WTC11 (cell line): ENCODE measurements around the gene FSTL3.

Source experiments
- ATF1 ChIP-seq: sonication (generic); formaldehyde crosslinking; IDR thresholded peaks from 2 replicates; pipeline ENCODE4 v1.8.1; 2023; ENCODE audit warnings: mild to moderate bottlenecking, moderate library complexity, missing genetic modification reagents
- FOXJ3 ChIP-seq: sonication (generic); formaldehyde crosslinking; IDR thresholded peaks from 2 replicates; pipeline ENCODE4 v1.9.0; 2021; ENCODE audit warnings: missing genetic modification reagents, mild to moderate bottlenecking, borderline replicate concordance
- FOXK1 ChIP-seq: sonication (generic); formaldehyde crosslinking; IDR thresholded peaks from 2 replicates; pipeline ENCODE4 v1.8.0; 2022; ENCODE audit warnings: mild to moderate bottlenecking, moderate library complexity, missing genetic modification reagents
- KAT7 ChIP-seq: sonication (generic); formaldehyde crosslinking; IDR thresholded peaks from 2 replicates; pipeline ENCODE4 v1.8.1; 2023; ENCODE audit warnings: missing genetic modification reagents, mild to moderate bottlenecking, borderline replicate concordance
- NR3C1 ChIP-seq: sonication (generic); formaldehyde crosslinking; conservative IDR thresholded peaks from 2 replicates; pipeline ENCODE4 v1.8.1; 2023; ENCODE audit warnings: low read depth, mild to moderate bottlenecking, missing genetic modification reagents
- SMAD4 ChIP-seq: sonication (generic); formaldehyde crosslinking; IDR thresholded peaks from 2 replicates; pipeline ENCODE4 v1.8.0; 2022; ENCODE audit warnings: mild to moderate bottlenecking, missing genetic modification reagents
- TF ChIP-seq, protein P1 (sequence below): fragments of 200-600 bp; IDR thresholded peaks from 2 replicates; pipeline ENCODE4 v1.8.0; 2022; ENCODE audit warnings: antibody characterized with exemption
- TF ChIP-seq, protein P2 (sequence below): sonication (generic); formaldehyde crosslinking; conservative IDR thresholded peaks from 2 replicates; pipeline ENCODE4 v1.8.1; 2023; ENCODE audit warnings: mild to moderate bottlenecking, low read depth, missing genetic modification reagents, moderate library complexity
- TF ChIP-seq, protein P3 (sequence below): sonication (generic); formaldehyde crosslinking; IDR thresholded peaks from 2 replicates; pipeline ENCODE4 v1.8.1; 2022; ENCODE audit warnings: mild to moderate bottlenecking, missing genetic modification reagents, moderate library complexity, borderline replicate concordance
- TF ChIP-seq, protein P4 (sequence below): sonication (generic); formaldehyde crosslinking; IDR thresholded peaks from 2 replicates; pipeline ENCODE4 v1.8.1; 2023; ENCODE audit warnings: mild to moderate bottlenecking, missing genetic modification reagents, borderline replicate concordance
- TF ChIP-seq, protein P5 (sequence below): sonication (generic); formaldehyde crosslinking; IDR thresholded peaks from 2 replicates; pipeline ENCODE4 v1.8.0; 2022; ENCODE audit warnings: mild to moderate bottlenecking, missing genetic modification reagents

DNA sequence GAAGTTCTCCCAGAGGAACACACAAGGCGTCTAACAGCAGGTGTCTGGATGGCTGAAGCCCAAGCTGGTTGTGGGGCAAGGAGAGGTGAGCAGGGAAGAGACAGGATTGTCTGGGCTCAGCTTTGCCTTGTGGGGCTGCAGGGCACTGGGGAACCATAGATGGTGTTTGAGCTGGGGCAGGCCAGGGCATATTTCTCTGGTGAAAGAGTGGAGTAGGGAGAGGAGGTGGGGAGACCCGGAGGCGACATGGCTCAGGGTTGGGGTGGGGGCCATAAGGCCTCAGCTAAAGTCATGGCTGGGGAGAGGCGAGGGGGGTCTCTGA lies 27.1 kb downstream of the FSTL3 start:
- TF ChIP-seq, protein P1, sequence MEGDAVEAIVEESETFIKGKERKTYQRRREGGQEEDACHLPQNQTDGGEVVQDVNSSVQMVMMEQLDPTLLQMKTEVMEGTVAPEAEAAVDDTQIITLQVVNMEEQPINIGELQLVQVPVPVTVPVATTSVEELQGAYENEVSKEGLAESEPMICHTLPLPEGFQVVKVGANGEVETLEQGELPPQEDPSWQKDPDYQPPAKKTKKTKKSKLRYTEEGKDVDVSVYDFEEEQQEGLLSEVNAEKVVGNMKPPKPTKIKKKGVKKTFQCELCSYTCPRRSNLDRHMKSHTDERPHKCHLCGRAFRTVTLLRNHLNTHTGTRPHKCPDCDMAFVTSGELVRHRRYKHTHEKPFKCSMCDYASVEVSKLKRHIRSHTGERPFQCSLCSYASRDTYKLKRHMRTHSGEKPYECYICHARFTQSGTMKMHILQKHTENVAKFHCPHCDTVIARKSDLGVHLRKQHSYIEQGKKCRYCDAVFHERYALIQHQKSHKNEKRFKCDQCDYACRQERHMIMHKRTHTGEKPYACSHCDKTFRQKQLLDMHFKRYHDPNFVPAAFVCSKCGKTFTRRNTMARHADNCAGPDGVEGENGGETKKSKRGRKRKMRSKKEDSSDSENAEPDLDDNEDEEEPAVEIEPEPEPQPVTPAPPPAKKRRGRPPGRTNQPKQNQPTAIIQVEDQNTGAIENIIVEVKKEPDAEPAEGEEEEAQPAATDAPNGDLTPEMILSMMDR, result no peak
- no peak for TF ChIP-seq FOXJ3 (CRISPR knock-in tag)
- TF ChIP-seq, protein P2, sequence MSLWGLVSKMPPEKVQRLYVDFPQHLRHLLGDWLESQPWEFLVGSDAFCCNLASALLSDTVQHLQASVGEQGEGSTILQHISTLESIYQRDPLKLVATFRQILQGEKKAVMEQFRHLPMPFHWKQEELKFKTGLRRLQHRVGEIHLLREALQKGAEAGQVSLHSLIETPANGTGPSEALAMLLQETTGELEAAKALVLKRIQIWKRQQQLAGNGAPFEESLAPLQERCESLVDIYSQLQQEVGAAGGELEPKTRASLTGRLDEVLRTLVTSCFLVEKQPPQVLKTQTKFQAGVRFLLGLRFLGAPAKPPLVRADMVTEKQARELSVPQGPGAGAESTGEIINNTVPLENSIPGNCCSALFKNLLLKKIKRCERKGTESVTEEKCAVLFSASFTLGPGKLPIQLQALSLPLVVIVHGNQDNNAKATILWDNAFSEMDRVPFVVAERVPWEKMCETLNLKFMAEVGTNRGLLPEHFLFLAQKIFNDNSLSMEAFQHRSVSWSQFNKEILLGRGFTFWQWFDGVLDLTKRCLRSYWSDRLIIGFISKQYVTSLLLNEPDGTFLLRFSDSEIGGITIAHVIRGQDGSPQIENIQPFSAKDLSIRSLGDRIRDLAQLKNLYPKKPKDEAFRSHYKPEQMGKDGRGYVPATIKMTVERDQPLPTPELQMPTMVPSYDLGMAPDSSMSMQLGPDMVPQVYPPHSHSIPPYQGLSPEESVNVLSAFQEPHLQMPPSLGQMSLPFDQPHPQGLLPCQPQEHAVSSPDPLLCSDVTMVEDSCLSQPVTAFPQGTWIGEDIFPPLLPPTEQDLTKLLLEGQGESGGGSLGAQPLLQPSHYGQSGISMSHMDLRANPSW, result no peak
- no peak for TF ChIP-seq FOXK1
- TF ChIP-seq NR3C1 (CRISPR knock-in tag), result no peak
- no peak for TF ChIP-seq SMAD4 (CRISPR knock-in tag)
- TF ChIP-seq, protein P3, sequence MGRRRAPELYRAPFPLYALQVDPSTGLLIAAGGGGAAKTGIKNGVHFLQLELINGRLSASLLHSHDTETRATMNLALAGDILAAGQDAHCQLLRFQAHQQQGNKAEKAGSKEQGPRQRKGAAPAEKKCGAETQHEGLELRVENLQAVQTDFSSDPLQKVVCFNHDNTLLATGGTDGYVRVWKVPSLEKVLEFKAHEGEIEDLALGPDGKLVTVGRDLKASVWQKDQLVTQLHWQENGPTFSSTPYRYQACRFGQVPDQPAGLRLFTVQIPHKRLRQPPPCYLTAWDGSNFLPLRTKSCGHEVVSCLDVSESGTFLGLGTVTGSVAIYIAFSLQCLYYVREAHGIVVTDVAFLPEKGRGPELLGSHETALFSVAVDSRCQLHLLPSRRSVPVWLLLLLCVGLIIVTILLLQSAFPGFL, result no peak
- TF ChIP-seq, protein P4, sequence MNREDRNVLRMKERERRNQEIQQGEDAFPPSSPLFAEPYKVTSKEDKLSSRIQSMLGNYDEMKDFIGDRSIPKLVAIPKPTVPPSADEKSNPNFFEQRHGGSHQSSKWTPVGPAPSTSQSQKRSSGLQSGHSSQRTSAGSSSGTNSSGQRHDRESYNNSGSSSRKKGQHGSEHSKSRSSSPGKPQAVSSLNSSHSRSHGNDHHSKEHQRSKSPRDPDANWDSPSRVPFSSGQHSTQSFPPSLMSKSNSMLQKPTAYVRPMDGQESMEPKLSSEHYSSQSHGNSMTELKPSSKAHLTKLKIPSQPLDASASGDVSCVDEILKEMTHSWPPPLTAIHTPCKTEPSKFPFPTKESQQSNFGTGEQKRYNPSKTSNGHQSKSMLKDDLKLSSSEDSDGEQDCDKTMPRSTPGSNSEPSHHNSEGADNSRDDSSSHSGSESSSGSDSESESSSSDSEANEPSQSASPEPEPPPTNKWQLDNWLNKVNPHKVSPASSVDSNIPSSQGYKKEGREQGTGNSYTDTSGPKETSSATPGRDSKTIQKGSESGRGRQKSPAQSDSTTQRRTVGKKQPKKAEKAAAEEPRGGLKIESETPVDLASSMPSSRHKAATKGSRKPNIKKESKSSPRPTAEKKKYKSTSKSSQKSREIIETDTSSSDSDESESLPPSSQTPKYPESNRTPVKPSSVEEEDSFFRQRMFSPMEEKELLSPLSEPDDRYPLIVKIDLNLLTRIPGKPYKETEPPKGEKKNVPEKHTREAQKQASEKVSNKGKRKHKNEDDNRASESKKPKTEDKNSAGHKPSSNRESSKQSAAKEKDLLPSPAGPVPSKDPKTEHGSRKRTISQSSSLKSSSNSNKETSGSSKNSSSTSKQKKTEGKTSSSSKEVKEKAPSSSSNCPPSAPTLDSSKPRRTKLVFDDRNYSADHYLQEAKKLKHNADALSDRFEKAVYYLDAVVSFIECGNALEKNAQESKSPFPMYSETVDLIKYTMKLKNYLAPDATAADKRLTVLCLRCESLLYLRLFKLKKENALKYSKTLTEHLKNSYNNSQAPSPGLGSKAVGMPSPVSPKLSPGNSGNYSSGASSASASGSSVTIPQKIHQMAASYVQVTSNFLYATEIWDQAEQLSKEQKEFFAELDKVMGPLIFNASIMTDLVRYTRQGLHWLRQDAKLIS (CRISPR knock-in tag), result no peak
- no peak for TF ChIP-seq ATF1 (CRISPR knock-in tag)
- TF ChIP-seq, protein P5, sequence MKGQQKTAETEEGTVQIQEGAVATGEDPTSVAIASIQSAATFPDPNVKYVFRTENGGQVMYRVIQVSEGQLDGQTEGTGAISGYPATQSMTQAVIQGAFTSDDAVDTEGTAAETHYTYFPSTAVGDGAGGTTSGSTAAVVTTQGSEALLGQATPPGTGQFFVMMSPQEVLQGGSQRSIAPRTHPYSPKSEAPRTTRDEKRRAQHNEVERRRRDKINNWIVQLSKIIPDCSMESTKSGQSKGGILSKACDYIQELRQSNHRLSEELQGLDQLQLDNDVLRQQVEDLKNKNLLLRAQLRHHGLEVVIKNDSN (CRISPR knock-in tag), result no peak
- no peak for TF ChIP-seq KAT7 (CRISPR knock-in tag)
